Hepatocyte (in vitro differentiated cells): ENCODE measurements around the gene SRM. TPM values are rescaled to one million over a fixed set of nuclear protein-coding genes. Genes with fewer than 3 reads are reported as not detected.
"Not testable (repeated sequence)": the region's sequence is repeated elsewhere in the genome, so short reads cannot be mapped to it uniquely, and the experiment has no call there.

Experiments
- DNase-seq: peaks from one replicate; pipeline ENCODE4 v3.0.0-alpha.2; 2016; ENCODE audit warnings: low spot score
- H2AFZ ChIP-seq: fragments of 200-600 bp; sonication (generic); 2 replicates; pipeline ENCODE4 v1.6.0; 2016; ENCODE audit warnings: antibody characterized with exemption, mild to moderate bottlenecking
- H3K27ac ChIP-seq: fragments of 200-600 bp; sonication (generic); 2 replicates; pipeline ENCODE4 v1.5.1; 2016; ENCODE audit warnings: mild to moderate bottlenecking
- H3K27me3 ChIP-seq: fragments of 200-600 bp; sonication (generic); 2 replicates; pipeline ENCODE4 v1.6.1; 2016
- H3K36me3 ChIP-seq: fragments of 200-600 bp; sonication (generic); replicated peaks from 2 replicates; pipeline ENCODE4 v1.5.1; 2016; ENCODE audit warnings: low read depth; ENCODE audit not compliant: insufficient read depth
- H3K4me1 ChIP-seq: fragments of 200-600 bp; sonication (generic); 2 replicates; pipeline ENCODE4 v1.5.1; 2016; ENCODE audit warnings: mild to moderate bottlenecking, moderate library complexity; ENCODE audit not compliant: insufficient read depth
- H3K4me2 ChIP-seq: fragments of 200-600 bp; sonication (generic); 2 replicates; pipeline ENCODE4 v1.6.0; 2016
- H3K4me3 ChIP-seq: fragments of 200-600 bp; sonication (generic); 2 replicates; pipeline ENCODE4 v1.5.1; 2016; ENCODE audit warnings: mild to moderate bottlenecking
- H3K79me2 ChIP-seq: fragments of 200-600 bp; sonication (generic); 2 replicates; pipeline ENCODE4 v1.6.0; 2017; ENCODE audit warnings: mild to moderate bottlenecking
- H3K9me2 ChIP-seq: fragments of 200-600 bp; sonication (generic); replicated peaks from 2 replicates; pipeline ENCODE4 v1.6.0; 2017; ENCODE audit warnings: mild to moderate bottlenecking; ENCODE audit not compliant: insufficient read depth
- H3K9me3 ChIP-seq: fragments of 200-600 bp; sonication (generic); 2 replicates; pipeline ENCODE4 v1.5.1; 2016; ENCODE audit warnings: low read depth, mild to moderate bottlenecking
- H4K20me1 ChIP-seq: fragments of 200-600 bp; sonication (generic); 2 replicates; pipeline ENCODE4 v1.6.0; 2016; ENCODE audit warnings: mild to moderate bottlenecking; ENCODE audit not compliant: insufficient read depth, poor library complexity, severe bottlenecking
- EZH2 ChIP-seq: fragments of 200-600 bp; sonication (generic); IDR thresholded peaks from 2 replicates; pipeline ENCODE4 v1.6.1; 2016; ENCODE audit warnings: antibody characterized with exemption, mild to moderate bottlenecking, borderline replicate concordance
- EZH2phosphoT487 ChIP-seq: fragments of 200-600 bp; sonication (generic); IDR thresholded peaks from one replicate; pipeline ENCODE4 v1.6.1; 2018; ENCODE audit warnings: antibody characterized with exemption, mild to moderate bottlenecking, low read depth, moderate library complexity; ENCODE audit not compliant: unreplicated experiment, severe bottlenecking
- WGBS: methylation state at CpG from one replicate; pipeline ENCODE4 v1.1.6; 2016; ENCODE audit warnings: low lambda C conversion rate; ENCODE audit errors: missing lambda C conversion rate; 5-methylcytosine and 5-hydroxymethylcytosine counted together
- polyA plus RNA-seq: library from polyadenylated mRNA; unstranded; fragments of >200 nt; fragmentation: Nextera tagmentation; extraction: Ambion mirVana; gene quantifications from 2 replicates; pipeline ENCODE4 v1.2.1, GENCODE V29; 2016
- total RNA-seq: library from RNA; depleted of rRNA; stranded (reverse); fragments of >200 nt; gene quantifications from 2 replicates; pipeline ENCODE4 v1.2.3, GENCODE V29; 2014
- TF ChIP-seq, protein P1 (sequence below): fragments of 200-600 bp; sonication (generic); IDR thresholded peaks from 2 replicates; pipeline ENCODE4 v1.5.1; 2016; ENCODE audit warnings: antibody characterized with exemption, mild to moderate bottlenecking; ENCODE audit not compliant: poor library complexity

SRM gene
- total and polyA plus RNA-seq, 2 experiments from 2014 or later: 22.7 to 186 TPM

DNA sequence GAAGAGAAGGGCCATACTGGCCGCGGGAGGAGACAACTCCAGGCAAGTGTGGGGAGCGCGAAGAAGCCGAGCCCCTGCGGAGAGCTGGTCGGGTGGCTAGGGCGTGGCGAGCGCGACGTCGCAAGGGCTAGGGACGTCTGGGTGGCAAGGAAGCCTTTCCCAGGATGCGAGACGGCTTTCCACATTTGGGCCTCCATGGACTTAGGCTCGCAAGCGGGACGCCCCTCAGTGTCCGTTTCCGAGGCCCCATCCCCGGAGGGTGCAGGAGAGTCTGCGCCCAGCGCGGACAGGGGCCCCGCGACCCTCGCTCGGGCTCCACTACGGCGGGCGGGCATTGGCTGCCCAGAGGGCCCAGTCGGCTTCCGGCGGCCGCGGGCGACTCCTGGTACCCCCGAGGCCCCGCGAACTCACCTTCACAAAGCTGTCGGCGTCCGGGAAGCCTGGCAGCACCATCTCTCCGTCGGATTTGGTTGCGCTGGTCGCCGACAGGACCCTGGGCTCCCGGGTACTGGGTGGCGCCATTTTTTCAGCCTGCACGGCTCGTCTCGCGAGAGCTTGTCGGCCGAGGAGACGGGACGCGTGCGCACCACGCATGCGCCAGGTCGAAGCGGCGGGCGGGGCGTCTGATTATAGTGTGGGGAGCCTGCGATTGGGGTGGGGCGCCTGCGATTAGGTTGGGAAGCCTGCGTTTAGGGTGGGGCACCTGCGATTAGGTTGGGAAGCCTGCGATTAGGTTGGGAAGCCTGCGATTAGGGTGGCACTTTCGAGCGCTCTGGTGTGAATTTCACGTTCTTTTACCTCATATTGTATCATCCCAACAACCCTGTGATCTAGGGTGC, 39.7 kb upstream of the SRM start, which contains the start of gene EXOSC10:
Gene EXOSC10, minus strand, starts transcription at position 560 of the 839 bp plus-strand sequence. Its CDS starts 38 bp downstream, at position 522.
- H3K36me3 ChIP-seq: no peaks in the 10 kb centered on the region
- peak within 1 kb of the TSS; percentile 86 for H3K4me2 ChIP-seq
- peak within 1 kb of the TSS; percentile 100 for H2AFZ ChIP-seq
- WGBS: under 1% methylated on average over 72 of the region's 78 CpGs
- no peaks in the 10 kb centered on the region for H4K20me1 ChIP-seq
- TF ChIP-seq EZH2 (no peak), EZH2phosphoT487 (no peak)
- TF ChIP-seq, protein P1, sequence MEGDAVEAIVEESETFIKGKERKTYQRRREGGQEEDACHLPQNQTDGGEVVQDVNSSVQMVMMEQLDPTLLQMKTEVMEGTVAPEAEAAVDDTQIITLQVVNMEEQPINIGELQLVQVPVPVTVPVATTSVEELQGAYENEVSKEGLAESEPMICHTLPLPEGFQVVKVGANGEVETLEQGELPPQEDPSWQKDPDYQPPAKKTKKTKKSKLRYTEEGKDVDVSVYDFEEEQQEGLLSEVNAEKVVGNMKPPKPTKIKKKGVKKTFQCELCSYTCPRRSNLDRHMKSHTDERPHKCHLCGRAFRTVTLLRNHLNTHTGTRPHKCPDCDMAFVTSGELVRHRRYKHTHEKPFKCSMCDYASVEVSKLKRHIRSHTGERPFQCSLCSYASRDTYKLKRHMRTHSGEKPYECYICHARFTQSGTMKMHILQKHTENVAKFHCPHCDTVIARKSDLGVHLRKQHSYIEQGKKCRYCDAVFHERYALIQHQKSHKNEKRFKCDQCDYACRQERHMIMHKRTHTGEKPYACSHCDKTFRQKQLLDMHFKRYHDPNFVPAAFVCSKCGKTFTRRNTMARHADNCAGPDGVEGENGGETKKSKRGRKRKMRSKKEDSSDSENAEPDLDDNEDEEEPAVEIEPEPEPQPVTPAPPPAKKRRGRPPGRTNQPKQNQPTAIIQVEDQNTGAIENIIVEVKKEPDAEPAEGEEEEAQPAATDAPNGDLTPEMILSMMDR: no peak
- peak within 1 kb of the TSS; percentile 93 for H3K4me3 ChIP-seq
- DNase-seq: peak; percentile 96
- H3K4me1 ChIP-seq: peaks cover 11% of the 10 kb centered on the region
- no peaks in the 10 kb centered on the region for H3K27me3 ChIP-seq
- peak within 1 kb of the TSS; percentile 90 for H3K27ac ChIP-seq
- no peaks in the 10 kb centered on the region for H3K9me2 ChIP-seq
- H3K79me2 ChIP-seq: peaks cover 21% of the 10 kb centered on the region
- H3K9me3 ChIP-seq: no peaks in the 10 kb centered on the region

DNA sequence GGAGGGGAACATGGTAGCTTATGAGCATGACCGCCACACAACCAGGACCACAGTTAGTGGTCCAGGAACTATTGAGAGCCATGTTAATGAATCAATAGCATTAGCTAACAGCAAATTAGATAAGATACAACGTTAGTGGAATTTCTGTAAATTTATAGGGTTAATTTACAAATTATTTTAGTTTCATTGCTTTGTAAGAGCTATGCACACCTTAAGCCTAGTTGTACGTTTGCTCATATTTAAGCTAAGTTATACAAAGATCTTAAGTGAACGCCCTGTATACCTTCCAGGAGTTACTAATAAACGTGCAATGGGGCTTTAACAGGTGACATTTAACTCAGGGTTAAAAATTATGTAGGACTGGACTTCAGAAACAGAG, 39.1 kb upstream of the SRM start:
- Histone ChIP-seq H3K79me2 (peaks cover 21% of the 10 kb centered on the region), H4K20me1 (no peaks in the 10 kb centered on the region), H3K4me1 (peaks cover 11% of the 10 kb centered on the region), H3K27ac (peak overlapping the region; percentile 90), H3K4me2 (peak overlapping the region; percentile 86), H2AFZ (peak overlapping the region; percentile 100), H3K4me3 (peak overlapping the region; percentile 93), H3K9me3 (no peaks in the 10 kb centered on the region), H3K9me2 (no peaks in the 10 kb centered on the region), H3K27me3 (no peaks in the 10 kb centered on the region), H3K36me3 (no peaks in the 10 kb centered on the region)
- no peak for TF ChIP-seq EZH2
- no peak for TF ChIP-seq EZH2phosphoT487
- TF ChIP-seq, protein P1: no peak
- no peak for DNase-seq
- 18% methylated on average over 5 of the region's 5 CpGs for WGBS

DNA sequence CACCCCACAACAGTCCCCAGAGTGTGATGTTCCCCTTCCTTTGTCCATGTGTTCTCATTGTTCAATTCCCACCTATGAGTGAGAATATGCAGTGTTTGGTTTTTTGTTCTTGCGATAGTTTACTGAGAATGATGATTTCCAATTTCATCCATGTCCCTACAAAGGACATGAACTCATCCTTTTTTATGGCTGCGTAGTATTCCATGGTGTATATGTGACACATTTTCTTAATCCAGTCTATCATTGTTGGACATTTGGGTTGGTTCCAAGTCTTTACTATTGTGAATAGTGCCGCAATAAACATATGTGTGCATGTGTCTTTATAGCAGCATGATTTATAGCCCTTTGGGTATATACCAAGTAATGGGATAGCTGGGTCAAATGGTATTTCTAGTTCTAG, 24.0 kb upstream of the SRM start:
- H3K36me3 ChIP-seq: not testable (repeated sequence)

DNA sequence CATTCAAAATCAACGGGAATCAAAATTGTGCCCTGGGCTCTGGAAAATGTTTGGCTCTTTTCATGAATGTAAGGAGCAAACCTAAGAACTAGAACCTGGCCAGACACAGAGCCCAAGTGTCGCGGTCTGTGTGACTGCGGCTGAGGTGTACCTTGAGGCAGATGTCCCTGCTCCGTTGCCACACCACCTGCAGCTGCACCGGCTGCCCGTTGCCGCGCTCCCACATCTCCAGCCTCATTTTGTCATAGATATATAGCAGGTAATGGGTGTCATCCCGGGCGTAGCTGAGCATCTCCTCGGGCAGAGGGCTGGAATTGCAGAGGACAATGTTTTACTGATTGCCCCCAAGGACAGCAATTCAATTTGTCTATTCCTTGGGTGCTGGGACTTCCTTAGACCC, 21.1 kb upstream of the SRM start:
- H3K36me3 ChIP-seq: no peaks in the 10 kb centered on the region
- 94% methylated on average over 11 of the region's 12 CpGs for WGBS

More for the DNA sequence above, 24.0 kb upstream of the SRM start:
- not testable (repeated sequence) for H3K9me3 ChIP-seq, H3K4me2 ChIP-seq, H2AFZ ChIP-seq, H3K9me2 ChIP-seq, H3K4me1 ChIP-seq, H4K20me1 ChIP-seq, H3K27ac ChIP-seq, H3K79me2 ChIP-seq, DNase-seq, H3K4me3 ChIP-seq, H3K27me3 ChIP-seq
- WGBS: 94% methylated on average over 3 of the region's 3 CpGs

More for the DNA sequence above, 21.1 kb upstream of the SRM start:
- H3K9me3 ChIP-seq: no peaks in the 10 kb centered on the region
- H3K9me2 ChIP-seq: no peaks in the 10 kb centered on the region
- H3K4me2 ChIP-seq: no peak overlapping the region
- H3K4me3 ChIP-seq: no peak overlapping the region
- H3K4me1 ChIP-seq: no peaks in the 10 kb centered on the region
- H3K27ac ChIP-seq: no peak overlapping the region
- H4K20me1 ChIP-seq: no peaks in the 10 kb centered on the region
- no peak for DNase-seq
- H2AFZ ChIP-seq: no peak overlapping the region
- TF ChIP-seq EZH2phosphoT487 (no peak), EZH2 (no peak)
- TF ChIP-seq, protein P1: no peak
- H3K27me3 ChIP-seq: no peaks in the 10 kb centered on the region
- no peaks in the 10 kb centered on the region for H3K79me2 ChIP-seq
